Measurements from ENCODE around the gene VIPAS39. TPM values are rescaled to one million over a fixed set of nuclear protein-coding genes. Genes with fewer than 3 reads are reported as not detected.
"Not testable (repeated sequence)": the region's sequence is repeated elsewhere in the genome, so short reads cannot be mapped to it uniquely, and the experiment has no call there.

The VIPAS39 gene
- total RNA-seq, 1 donor from 2014 or later = 2.8 TPM

DNA sequence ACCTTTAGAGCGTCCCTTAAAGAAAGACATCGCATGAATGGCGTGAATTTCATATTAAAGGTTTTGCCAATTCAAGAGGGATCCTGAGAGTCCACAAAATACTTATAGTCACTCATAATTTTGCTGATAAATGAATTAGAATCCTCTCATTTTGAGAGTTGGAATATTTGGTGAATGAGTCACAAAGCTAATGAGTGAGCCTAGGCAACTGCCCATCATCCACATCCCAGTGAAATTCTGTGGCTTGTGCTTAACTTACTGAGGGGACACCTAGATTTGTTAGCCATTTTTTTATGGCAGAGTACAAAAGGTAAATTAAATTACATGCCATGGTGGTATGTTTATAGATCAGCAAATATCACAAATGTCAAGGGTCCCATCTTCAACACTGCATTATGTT, 21.4 kb downstream of the VIPAS39 start:
- H3K4me3 ChIP-seq = no peak overlapping the region
- intact Hi-C loops (cut with DNase I) = no loop called here
- no peaks in the 10 kb centered on the region for H3K9me3 ChIP-seq
- no peaks in the 10 kb centered on the region for H3K27me3 ChIP-seq
- TF ChIP-seq, protein P1, sequence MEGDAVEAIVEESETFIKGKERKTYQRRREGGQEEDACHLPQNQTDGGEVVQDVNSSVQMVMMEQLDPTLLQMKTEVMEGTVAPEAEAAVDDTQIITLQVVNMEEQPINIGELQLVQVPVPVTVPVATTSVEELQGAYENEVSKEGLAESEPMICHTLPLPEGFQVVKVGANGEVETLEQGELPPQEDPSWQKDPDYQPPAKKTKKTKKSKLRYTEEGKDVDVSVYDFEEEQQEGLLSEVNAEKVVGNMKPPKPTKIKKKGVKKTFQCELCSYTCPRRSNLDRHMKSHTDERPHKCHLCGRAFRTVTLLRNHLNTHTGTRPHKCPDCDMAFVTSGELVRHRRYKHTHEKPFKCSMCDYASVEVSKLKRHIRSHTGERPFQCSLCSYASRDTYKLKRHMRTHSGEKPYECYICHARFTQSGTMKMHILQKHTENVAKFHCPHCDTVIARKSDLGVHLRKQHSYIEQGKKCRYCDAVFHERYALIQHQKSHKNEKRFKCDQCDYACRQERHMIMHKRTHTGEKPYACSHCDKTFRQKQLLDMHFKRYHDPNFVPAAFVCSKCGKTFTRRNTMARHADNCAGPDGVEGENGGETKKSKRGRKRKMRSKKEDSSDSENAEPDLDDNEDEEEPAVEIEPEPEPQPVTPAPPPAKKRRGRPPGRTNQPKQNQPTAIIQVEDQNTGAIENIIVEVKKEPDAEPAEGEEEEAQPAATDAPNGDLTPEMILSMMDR (IDR thresholded peaks at IDR 0.05) = no peak
- no peak overlapping the region for H3K27ac ChIP-seq
- no peak for DNase-seq (ENCODE audit: low spot score in 2 of 2)
- H3K4me1 ChIP-seq = no peaks in the 10 kb centered on the region
- peaks cover 45 to 88% of the 10 kb centered on the region in 2 donors for H3K36me3 ChIP-seq

DNA sequence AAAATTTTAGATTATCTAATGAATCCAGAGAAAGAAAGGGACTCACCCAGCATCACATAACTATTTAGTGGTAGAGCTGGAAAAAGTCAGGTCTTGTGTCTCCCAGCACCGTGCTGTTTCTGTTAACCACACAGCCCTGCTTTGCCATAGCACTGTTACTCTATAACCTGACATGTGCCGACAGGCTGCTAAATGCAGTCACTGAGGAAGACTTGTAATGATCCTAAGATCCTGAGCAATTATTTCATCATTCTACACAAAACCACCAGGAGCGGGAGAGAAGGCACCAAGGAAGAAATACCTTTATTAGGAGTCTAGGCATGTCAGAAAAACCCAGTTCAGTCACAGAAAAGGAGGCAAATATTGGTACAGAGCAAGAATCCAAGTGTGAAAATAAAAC, 31.0 kb downstream of the VIPAS39 start:
- intact Hi-C loops (cut with DNase I) = no loop called here
- H3K9me3 ChIP-seq = no peaks in the 10 kb centered on the region
- TF ChIP-seq, protein P1 (IDR thresholded peaks at IDR 0.05) = no peak
- H3K36me3 ChIP-seq = peaks cover 71 to 99% of the 10 kb centered on the region in 2 donors
- H3K4me3 ChIP-seq = no peak overlapping the region
- no peak for DNase-seq (ENCODE audit: low spot score in 2 of 2)
- no peaks in the 10 kb centered on the region for H3K27me3 ChIP-seq
- no peaks in the 10 kb centered on the region for H3K4me1 ChIP-seq
- H3K27ac ChIP-seq = no peak overlapping the region

DNA sequence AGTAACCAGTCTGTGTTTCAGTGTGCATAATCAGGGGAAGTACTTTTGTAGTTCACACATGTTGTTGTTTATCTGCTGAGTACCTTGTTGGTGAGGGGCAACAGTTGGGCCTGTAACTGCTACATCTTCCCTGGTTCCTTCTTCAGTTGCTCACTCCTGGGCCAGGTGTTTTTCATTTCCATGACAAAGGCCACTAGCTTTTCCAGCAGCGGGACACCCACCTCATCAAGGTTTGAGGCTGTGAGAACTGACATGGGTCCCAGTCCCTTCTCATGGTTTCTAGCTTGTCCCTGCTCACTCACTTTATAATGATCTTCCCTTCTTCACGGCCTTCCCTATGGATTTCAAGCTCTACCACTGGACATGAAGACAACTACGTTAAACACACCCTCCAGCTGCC, 32.5 kb downstream of the VIPAS39 start:
- DNase-seq (ENCODE audit: low spot score in 2 of 2) = no peak
- Histone ChIP-seq H3K4me1 (no peaks in the 10 kb centered on the region), H3K27ac (no peak overlapping the region), H3K9me3 (peaks cover 6 to 14% of the 10 kb centered on the region in 2 donors), H3K4me3 (no peak overlapping the region), H3K27me3 (no peaks in the 10 kb centered on the region), H3K36me3 (peaks cover 70 to 89% of the 10 kb centered on the region in 2 donors)
- TF ChIP-seq, protein P1 (IDR thresholded peaks at IDR 0.05) = no peak
- intact Hi-C loops (cut with DNase I) = no loop called here

DNA sequence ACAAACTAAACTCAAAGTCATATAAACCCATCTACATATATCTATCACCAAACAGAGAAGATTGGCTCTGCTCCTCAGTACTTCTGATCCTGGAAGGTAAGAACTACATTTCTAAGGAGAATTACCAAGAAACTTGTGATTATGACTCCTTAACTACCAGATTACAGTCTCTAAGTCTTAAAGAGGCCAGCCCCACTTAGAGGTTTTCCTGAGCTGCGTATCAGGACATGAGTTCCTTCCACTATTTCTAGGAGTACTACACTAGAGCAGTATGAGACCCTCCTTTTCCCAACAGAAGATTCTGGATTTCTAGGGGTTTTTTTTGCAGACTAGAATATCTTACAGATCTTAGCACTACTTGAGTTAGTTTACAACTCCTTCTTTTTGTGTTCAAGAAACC, 34.0 kb downstream of the VIPAS39 start, which contains the start of gene NOXRED1:
NOXRED1 (minus strand) TSS at position 101 of the 400 bp plus-strand sequence. CDS start 634 bp downstream, outside the sequence.
- Histone ChIP-seq H3K27ac (no peak within 1 kb of the TSS), H3K4me3 (no peak within 1 kb of the TSS), H3K36me3 (peaks cover 56 to 75% of the 10 kb centered on the region in 2 donors), H3K4me1 (no peaks in the 10 kb centered on the region), H3K9me3 (peaks cover 10 to 28% of the 10 kb centered on the region in 2 donors), H3K27me3 (no peaks in the 10 kb centered on the region)
- no peak for DNase-seq (ENCODE audit: low spot score in 2 of 2)
- intact Hi-C loops (cut with DNase I) = no loop called here
- TF ChIP-seq, protein P1 (IDR thresholded peaks at IDR 0.05) = no peak

DNA sequence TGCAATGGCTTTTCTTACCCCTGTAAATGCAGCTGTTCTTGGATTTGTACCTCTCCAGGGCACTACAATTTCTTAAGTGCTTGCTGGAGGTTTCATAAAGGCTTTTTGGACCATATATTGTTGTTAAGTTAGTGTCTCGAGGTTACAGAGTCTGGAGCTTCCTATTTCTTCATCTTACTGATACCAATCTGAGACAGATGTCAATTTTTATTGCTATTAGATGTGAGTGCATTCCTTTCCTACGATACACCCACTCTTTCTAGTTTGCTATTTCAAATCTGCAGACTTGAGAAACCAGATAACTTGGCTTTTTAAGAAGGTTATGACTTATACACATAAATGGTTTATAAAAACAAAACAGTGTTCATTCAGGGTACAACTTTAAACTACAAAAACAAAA, 36.2 kb downstream of the VIPAS39 start:
- Histone ChIP-seq H3K36me3 (peaks cover 34 to 53% of the 10 kb centered on the region in 2 donors), H3K9me3 (peaks cover 10 to 28% of the 10 kb centered on the region in 2 donors), H3K27ac (no peak overlapping the region), H3K4me1 (no peaks in the 10 kb centered on the region), H3K27me3 (no peaks in the 10 kb centered on the region), H3K4me3 (no peak overlapping the region)
- TF ChIP-seq, protein P1 (IDR thresholded peaks at IDR 0.05) = no peak
- no peak for DNase-seq (ENCODE audit: low spot score in 2 of 2)
- intact Hi-C loops (cut with DNase I) = no loop called here

DNA sequence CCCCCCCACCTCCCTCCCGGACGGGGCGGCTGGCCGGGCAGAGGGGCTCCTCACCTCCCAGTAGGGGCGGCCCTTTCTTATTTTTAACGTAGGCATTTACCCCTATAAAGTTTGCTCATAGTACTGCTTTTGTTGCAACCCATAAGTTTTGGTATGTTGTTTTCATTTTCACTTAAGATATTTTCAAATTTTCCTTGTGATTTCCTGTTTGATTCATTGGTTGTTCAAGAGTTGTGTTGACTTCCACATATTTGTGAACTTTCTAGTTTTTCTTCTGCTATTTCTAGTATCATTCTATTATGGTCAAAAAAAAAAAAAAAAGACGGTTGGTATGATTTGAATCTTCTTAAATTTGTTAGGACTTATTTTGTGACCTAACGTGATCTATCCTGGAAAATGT, 40.6 kb downstream of the VIPAS39 start:
- Histone ChIP-seq H3K4me3 (no peak overlapping the region), H3K9me3 (peaks cover 10 to 28% of the 10 kb centered on the region in 2 donors), H3K27ac (no peak overlapping the region), H3K4me1 (no peaks in the 10 kb centered on the region), H3K36me3 (peaks cover 3 to 10% of the 10 kb centered on the region in 2 donors), H3K27me3 (no peaks in the 10 kb centered on the region)
- TF ChIP-seq, protein P1 (IDR thresholded peaks at IDR 0.05) = no peak
- intact Hi-C loops (cut with DNase I) = no loop called here
- DNase-seq (ENCODE audit: low spot score in 2 of 2) = no peak

DNA sequence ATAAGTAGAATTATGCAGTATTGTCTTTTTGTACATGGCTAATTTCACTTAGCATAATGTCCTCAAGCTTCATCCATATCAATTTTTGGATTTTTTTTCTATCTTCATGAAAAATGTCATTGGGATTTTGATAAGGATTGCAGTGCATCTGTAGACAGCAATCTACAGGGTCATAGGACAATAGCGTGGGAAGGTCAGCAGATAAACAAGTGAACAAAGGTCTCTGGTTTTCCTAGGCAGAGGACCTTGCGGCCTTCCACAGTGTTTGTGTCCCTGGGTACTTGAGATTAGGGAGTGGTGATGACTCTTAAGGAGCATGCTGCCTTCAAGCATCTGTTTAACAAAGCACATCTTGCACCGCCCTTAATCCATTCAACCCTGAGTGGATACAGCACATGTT, 41.3 kb downstream of the VIPAS39 start:
- intact Hi-C loops (cut with DNase I); H3K36me3 ChIP-seq; DNase-seq (ENCODE audit: low spot score in 2 of 2); H3K27ac ChIP-seq; H3K27me3 ChIP-seq; H3K4me3 ChIP-seq; H3K4me1 ChIP-seq: not testable (repeated sequence)
- peaks cover 10 to 26% of the 10 kb centered on the region in 2 donors for H3K9me3 ChIP-seq

DNA sequence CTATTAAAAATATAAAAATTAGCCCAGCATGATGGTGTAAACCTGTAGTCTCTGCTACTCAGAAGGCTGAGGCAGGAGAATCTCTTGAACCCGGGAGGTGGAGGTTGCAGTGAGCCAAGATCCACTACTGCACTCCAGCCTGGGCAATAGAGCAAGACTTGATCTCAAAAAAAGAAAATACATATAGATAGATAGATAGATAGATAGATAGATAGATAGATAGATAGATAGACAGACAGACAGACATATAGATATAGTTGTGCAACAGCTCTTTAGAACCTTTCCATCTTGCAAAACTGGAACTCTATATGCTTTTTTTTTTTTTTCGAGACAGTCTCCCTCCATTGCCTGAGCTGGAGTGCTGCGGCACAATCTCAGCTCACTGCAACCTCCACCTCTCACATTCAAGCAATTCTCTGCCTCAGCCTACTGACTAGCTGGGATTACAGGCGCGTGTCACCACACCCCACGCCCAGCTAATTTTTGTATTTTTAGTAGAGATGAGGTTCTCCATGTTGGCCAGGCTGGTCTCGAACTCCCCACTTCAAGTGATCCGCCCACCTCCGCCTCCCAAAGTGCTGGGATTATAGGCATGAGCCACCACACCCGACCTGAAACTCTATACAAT, 41.9 kb downstream of the VIPAS39 start:
- H3K9me3 ChIP-seq = peaks cover 10 to 20% of the 10 kb centered on the region in 2 donors
- H3K4me3 ChIP-seq; H3K36me3 ChIP-seq; H3K27ac ChIP-seq; H3K4me1 ChIP-seq; intact Hi-C loops (cut with DNase I); H3K27me3 ChIP-seq; DNase-seq (ENCODE audit: low spot score in 2 of 2): not testable (repeated sequence)
